Uterus (tissue), 2 donors: ENCODE measurements around the gene PARD3.

ENCODE experiments used
- POLR2A ChIP-seq, 2 donors: fragments of 450-650 bp; IDR thresholded peaks; one replicate each; pipeline ENCODE4 v1.6.1; 2016; ENCODE audit warnings: antibody characterized with exemption in 2 of 2, mild to moderate bottlenecking in 1 of 2, moderate library complexity in 1 of 2
- TF ChIP-seq, protein P1 (sequence below), 4 experiments: fragments of 200-600 bp in 2 of 4; fragments of 450-650 bp in 2 of 4; sonication (generic) in 2 of 4; IDR thresholded peaks; one replicate each; pipeline ENCODE4 v1.5.1; 2016 to 2019; ENCODE audit warnings: antibody characterized with exemption in 4 of 4, mild to moderate bottlenecking in 2 of 4, moderate library complexity in 1 of 4

DNA sequence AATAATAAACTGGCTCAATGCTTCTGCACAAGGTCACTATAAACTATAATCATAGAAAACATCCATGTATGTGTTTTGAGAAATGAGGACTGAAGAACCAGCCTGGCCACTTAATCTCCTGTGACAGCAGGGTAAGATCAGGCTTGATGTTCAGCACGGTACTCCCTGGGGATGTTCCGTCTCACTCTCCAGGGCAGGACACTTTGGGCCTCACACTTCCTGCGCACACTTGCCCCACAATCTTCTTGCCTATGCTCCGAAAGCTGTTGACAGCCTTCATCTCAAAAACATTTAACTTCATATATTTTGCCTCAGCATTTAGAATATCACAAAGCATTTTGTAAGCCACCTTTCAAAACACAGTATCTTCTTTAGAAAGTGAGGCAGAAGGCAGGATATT lies 92.7 kb downstream of the PARD3 start:
- TF ChIP-seq POLR2A (IDR thresholded peaks at IDR 0.05): no peak
- TF ChIP-seq, protein P1, sequence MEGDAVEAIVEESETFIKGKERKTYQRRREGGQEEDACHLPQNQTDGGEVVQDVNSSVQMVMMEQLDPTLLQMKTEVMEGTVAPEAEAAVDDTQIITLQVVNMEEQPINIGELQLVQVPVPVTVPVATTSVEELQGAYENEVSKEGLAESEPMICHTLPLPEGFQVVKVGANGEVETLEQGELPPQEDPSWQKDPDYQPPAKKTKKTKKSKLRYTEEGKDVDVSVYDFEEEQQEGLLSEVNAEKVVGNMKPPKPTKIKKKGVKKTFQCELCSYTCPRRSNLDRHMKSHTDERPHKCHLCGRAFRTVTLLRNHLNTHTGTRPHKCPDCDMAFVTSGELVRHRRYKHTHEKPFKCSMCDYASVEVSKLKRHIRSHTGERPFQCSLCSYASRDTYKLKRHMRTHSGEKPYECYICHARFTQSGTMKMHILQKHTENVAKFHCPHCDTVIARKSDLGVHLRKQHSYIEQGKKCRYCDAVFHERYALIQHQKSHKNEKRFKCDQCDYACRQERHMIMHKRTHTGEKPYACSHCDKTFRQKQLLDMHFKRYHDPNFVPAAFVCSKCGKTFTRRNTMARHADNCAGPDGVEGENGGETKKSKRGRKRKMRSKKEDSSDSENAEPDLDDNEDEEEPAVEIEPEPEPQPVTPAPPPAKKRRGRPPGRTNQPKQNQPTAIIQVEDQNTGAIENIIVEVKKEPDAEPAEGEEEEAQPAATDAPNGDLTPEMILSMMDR (IDR thresholded peaks at IDR 0.05): no peak
